HG03432 (cell line): ENCODE data around the gene RPGR.

Source experiments
- ATAC-seq: cut with Tn5 transposase; IDR thresholded peaks from one replicate; pipeline ENCODE4 v1.9.1; 2021; ENCODE audit warnings: mild to moderate bottlenecking, moderate library complexity; ENCODE audit not compliant: unreplicated experiment

The RPGR gene

GRCh38 chrX:38262715-38263620, 64.3 kb downstream of the RPGR start:
- ATAC-seq, result no peak

- peak; percentile 73 for ATAC-seq
These were observed 67.1 kb downstream of the RPGR start for GRCh38 chrX:38260231-38260630.

- no peak for ATAC-seq
These were observed 71.3 kb downstream of the RPGR start for GRCh38 chrX:38256019-38256418.

GRCh38 chrX:38249965-38250364, 77.3 kb downstream of the RPGR start:
- ATAC-seq, result no peak

GRCh38 chrX:38247051-38247450, 80.3 kb downstream of the RPGR start:
- no peak for ATAC-seq

GRCh38 chrX:38240541-38240940, 86.8 kb downstream of the RPGR start:
- no peak for ATAC-seq

- no peak for ATAC-seq
These were observed 90.3 kb downstream of the RPGR start for GRCh38 chrX:38236901-38237615.

- no peak for ATAC-seq
These were observed 93.2 kb downstream of the RPGR start for GRCh38 chrX:38233891-38234667.

GRCh38 chrX:38232079-38232686, 95.1 kb downstream of the RPGR start:
- no peak for ATAC-seq

- ATAC-seq, result no peak
These were observed 102.2 kb downstream of the RPGR start for GRCh38 chrX:38225093-38225492.

GRCh38 chrX:38224160-38224559, 103.1 kb downstream of the RPGR start:
- no peak for ATAC-seq

GRCh38 chrX:38221391-38221929, 105.8 kb downstream of the RPGR start:
- no peak for ATAC-seq

- peak; percentile 26 for ATAC-seq
These were observed 106.6 kb downstream of the RPGR start, which contains the start of gene SRPX for GRCh38 chrX:38220415-38221390. SRPX (minus strand) TSS chrX:38220871; CDS start chrX:38220792, 79 bp downstream.

- ATAC-seq, result peak; percentile 74
These were observed 107.3 kb downstream of the RPGR start for GRCh38 chrX:38220024-38220414.
